ENCODE measurements around the gene QRFP. TPM values are rescaled to one million over a fixed set of nuclear protein-coding genes. Genes with fewer than 3 reads are reported as not detected.

The QRFP gene
- total RNA-seq, 2 donors from 2014 or later: not detected

- H3K27ac ChIP-seq: no peak overlapping the region
- H3K36me3 ChIP-seq: peaks cover 80% of the 10 kb centered on the region
- H3K9me3 ChIP-seq: no peaks in the 10 kb centered on the region
- ATAC-seq (ENCODE audit: insufficient number of reproducible peaks, low FRiP score, low read depth) (no peak), DNase-seq (ENCODE audit: low spot score) (no peak)
- no peaks in the 10 kb centered on the region for H3K27me3 ChIP-seq (replicated peaks; ENCODE audit: insufficient read depth)
- no peak overlapping the region for H3K4me3 ChIP-seq
- H3K4me1 ChIP-seq (ENCODE audit: control insufficient read depth in 1 of 2, low read depth in 2 of 2): peaks cover 0 to 5% of the 10 kb centered on the region in 2 donors
- no peak for TF ChIP-seq CTCF (IDR thresholded peaks at IDR 0.05)
Observed at GRCh38 chr9:130879863-130880411, 16.7 kb downstream of the QRFP start.

GRCh38 chr9:130878295-130878694 lies 18.3 kb downstream of the QRFP start:
- no peak for TF ChIP-seq CTCF (IDR thresholded peaks at IDR 0.05)
- Histone ChIP-seq H3K4me3 (no peak overlapping the region), H3K27me3 (replicated peaks; ENCODE audit: insufficient read depth) (no peaks in the 10 kb centered on the region), H3K36me3 (peaks cover 80% of the 10 kb centered on the region), H3K9me3 (no peaks in the 10 kb centered on the region), H3K4me1 (ENCODE audit: control insufficient read depth in 1 of 2, low read depth in 2 of 2) (peaks cover 0 to 9% of the 10 kb centered on the region in 2 donors), H3K27ac (no peak overlapping the region)
- DNase-seq (ENCODE audit: low spot score): no peak
- ATAC-seq (ENCODE audit: insufficient number of reproducible peaks, low FRiP score, low read depth): no peak

GRCh38 chr9:130877300-130877699 lies 19.3 kb downstream of the QRFP start:
- H3K27ac ChIP-seq: no peak overlapping the region
- peaks cover 70% of the 10 kb centered on the region for H3K36me3 ChIP-seq

GRCh38 chr9:130874783-130875182 lies 21.8 kb downstream of the QRFP start:
- H3K27me3 ChIP-seq (replicated peaks; ENCODE audit: insufficient read depth): no peaks in the 10 kb centered on the region
- H3K27ac ChIP-seq: peak overlapping the region in 1 of 2 donors; percentile 35
- H3K36me3 ChIP-seq: peaks cover 51% of the 10 kb centered on the region
- peaks cover 6 to 36% of the 10 kb centered on the region in 2 donors for H3K4me1 ChIP-seq (ENCODE audit: control insufficient read depth in 1 of 2, low read depth in 2 of 2)
- DNase-seq (ENCODE audit: low spot score) (no peak), ATAC-seq (ENCODE audit: insufficient number of reproducible peaks, low FRiP score, low read depth) (no peak)
- H3K4me3 ChIP-seq: no peak overlapping the region
- no peaks in the 10 kb centered on the region for H3K9me3 ChIP-seq
- TF ChIP-seq CTCF (IDR thresholded peaks at IDR 0.05): no peak

More at GRCh38 chr9:130877300-130877699, 19.3 kb downstream of the QRFP start:
- DNase-seq (ENCODE audit: low spot score) (no peak), ATAC-seq (ENCODE audit: insufficient number of reproducible peaks, low FRiP score, low read depth) (no peak)
- Histone ChIP-seq H3K9me3 (no peaks in the 10 kb centered on the region), H3K4me3 (no peak overlapping the region), H3K4me1 (ENCODE audit: control insufficient read depth in 1 of 2, low read depth in 2 of 2) (peaks cover 6 to 19% of the 10 kb centered on the region in 2 donors), H3K27me3 (replicated peaks; ENCODE audit: insufficient read depth) (no peaks in the 10 kb centered on the region)
- no peak for TF ChIP-seq CTCF (IDR thresholded peaks at IDR 0.05)

- DNase-seq (ENCODE audit: low spot score): no peak
- H3K4me1 ChIP-seq (ENCODE audit: control insufficient read depth in 1 of 2, low read depth in 2 of 2): peaks cover 6 to 44% of the 10 kb centered on the region in 2 donors
- peaks cover 43% of the 10 kb centered on the region for H3K36me3 ChIP-seq
Observed at GRCh38 chr9:130873966-130874365, 22.6 kb downstream of the QRFP start.

More at GRCh38 chr9:130873966-130874365, 22.6 kb downstream of the QRFP start:
- TF ChIP-seq CTCF (IDR thresholded peaks at IDR 0.05): no peak
- no peak for ATAC-seq (ENCODE audit: insufficient number of reproducible peaks, low FRiP score, low read depth)
- no peak overlapping the region for H3K4me3 ChIP-seq
- no peaks in the 10 kb centered on the region for H3K27me3 ChIP-seq (replicated peaks; ENCODE audit: insufficient read depth)
- peak overlapping the region; percentile 3 to 35 for H3K27ac ChIP-seq
- H3K9me3 ChIP-seq: no peaks in the 10 kb centered on the region
